GM12878 (cell line): ENCODE results near the gene MORC4. TPM values are rescaled to one million over a fixed set of nuclear protein-coding genes. Genes with fewer than 3 reads are reported as not detected.
A peak's percentile ranks its signal among the peaks of the same experiment; 100 is the strongest.

Experiments used
- ATAC-seq: fragments of 200-7000 bp; cut with Tn5 transposase; 3 replicates; pipeline ENCODE4 v1.9.1; 2020; ENCODE audit warnings: mild to moderate bottlenecking, moderate library complexity
- BruUV-seq: library from RNA; stranded (reverse); fragments of 400-500 nt; replicated peaks from 2 replicates; lab custom pipeline; 2021; lab: Mats Ljungman, UMichigan
- CTCF ChIA-PET: fragments of 300-600 bp; sonication (Branson Sonifier 250); formaldehyde crosslinking; extraction: SDS; loops from one replicate; lab custom pipeline; 2021; ENCODE audit warnings: inconsistent platforms; lab: Yijun Ruan, JAX
- POLR2A ChIA-PET: fragments of 350-600 bp; formaldehyde crosslinking; extraction: SDS; loops from one replicate; lab custom pipeline; 2021; ENCODE audit warnings: inconsistent platforms; lab: Charles Lee
- RAD21 ChIA-PET: fragments of 300-600 bp; sonication (Branson Sonifier 250); formaldehyde crosslinking; loops from one replicate; lab custom pipeline; 2023; ENCODE audit warnings: antibody characterized with exemption; ENCODE audit not compliant: unreplicated experiment; lab: Charles Lee
- SMC1A ChIA-PET: fragments of 300-600 bp; sonication (Branson Sonifier 250); formaldehyde crosslinking; loops from one replicate; lab custom pipeline; 2023; ENCODE audit not compliant: unreplicated experiment, uncharacterized antibody; lab: Charles Lee
- DNase-seq: peaks from one replicate; pipeline ENCODE4 v3.0.0-alpha.2; 2011; ENCODE audit warnings: low read depth, low spot score
- FAIRE-seq: peaks from 3 replicates; lab custom pipeline; 2011; peaks lifted over from hg19 to GRCh38; lab: Jason Lieb, UNC
- H2AFZ ChIP-seq: 2 replicates; pipeline ENCODE4 v1.6.0; 2011; ENCODE audit warnings: low read depth, low read length, control low read depth; ENCODE audit not compliant: control insufficient read depth
- H3K27ac ChIP-seq: 2 replicates; pipeline ENCODE4 v1.5.1; 2011; ENCODE audit warnings: control low read depth; ENCODE audit not compliant: control insufficient read depth, insufficient read depth
- H3K27me3 ChIP-seq, 2 experiments: replicated peaks in 1 of 2; 2 replicates each; pipeline versions ENCODE4 v1.6.0 to v1.6.1; 2011; ENCODE audit warnings: low read length in 1 of 2; ENCODE audit not compliant: control insufficient read depth in 2 of 2, insufficient read depth in 2 of 2
- H3K36me3 ChIP-seq, 2 experiments: 2 replicates each; pipeline ENCODE4 v1.5.1; 2011; ENCODE audit warnings: low read length in 1 of 2; ENCODE audit not compliant: control insufficient read depth in 2 of 2, insufficient read depth in 2 of 2
- H3K4me1 ChIP-seq: 2 replicates; pipeline ENCODE4 v1.6.1; 2011; ENCODE audit warnings: mild to moderate bottlenecking, low read length, moderate library complexity, mixed read lengths; ENCODE audit not compliant: control insufficient read depth, insufficient read depth
- H3K4me2 ChIP-seq: 2 replicates; pipeline ENCODE4 v1.6.0; 2011; ENCODE audit warnings: control low read depth; ENCODE audit not compliant: control insufficient read depth, insufficient read depth
- H3K4me3 ChIP-seq: fragments of 200-600 bp; sonication (generic); 2 replicates; pipeline ENCODE4 v1.5.1; 2016
- H3K79me2 ChIP-seq: 2 replicates; pipeline ENCODE4 v1.6.0; 2011; ENCODE audit warnings: low read length; ENCODE audit not compliant: control insufficient read depth, insufficient read depth
- H3K9ac ChIP-seq: 2 replicates; pipeline ENCODE4 v1.8.0; 2011; ENCODE audit warnings: low read length, control low read depth, mixed read lengths; ENCODE audit not compliant: control insufficient read depth, insufficient read depth
- H3K9me3 ChIP-seq: replicated peaks from 3 replicates; pipeline ENCODE4 v1.5.1; 2011; ENCODE audit warnings: mild to moderate bottlenecking, low read length; ENCODE audit not compliant: control insufficient read depth, insufficient read depth
- H4K20me1 ChIP-seq: 2 replicates; pipeline ENCODE4 v1.6.0; 2011; ENCODE audit not compliant: control insufficient read depth, insufficient read depth
- GATAD2B ChIP-seq: fragments of 450-650 bp; conservative IDR thresholded peaks from 2 replicates; pipeline ENCODE4 v1.6.1; 2017; ENCODE audit warnings: low read depth, mild to moderate bottlenecking, moderate library complexity
- IRF4 ChIP-seq: IDR thresholded peaks from 2 replicates; pipeline ENCODE4 v1.6.1; 2011; ENCODE audit warnings: low read depth, low read length
- NBN ChIP-seq: fragments of 450-650 bp; IDR thresholded peaks from 2 replicates; pipeline ENCODE4 v1.6.1; 2016
- POLR2A ChIP-seq: IDR thresholded peaks from 2 replicates; pipeline ENCODE4 v1.6.1; 2011; ENCODE audit warnings: low read depth, mild to moderate bottlenecking, low read length
- RAD21 ChIP-seq: IDR thresholded peaks from 2 replicates; pipeline ENCODE4 v1.6.1; 2011; ENCODE audit warnings: mild to moderate bottlenecking, low read depth, low read length, moderate library complexity; ENCODE audit not compliant: insufficient read depth
- SMC3 ChIP-seq: IDR thresholded peaks from 2 replicates; pipeline ENCODE4 v1.6.1; 2011; ENCODE audit warnings: low read length, improper control_type of control experiment, borderline replicate concordance
- WGBS: methylation state at CpG from one replicate; pipeline ENCODE4 v1.1.6; 2016; ENCODE audit warnings: low lambda C conversion rate; ENCODE audit not compliant: insufficient replicate concordance, insufficient coverage; ENCODE audit errors: missing lambda C conversion rate; 5-methylcytosine and 5-hydroxymethylcytosine counted together
- in situ Hi-C: fragments of 300-500 bp; cut with MboI; formaldehyde crosslinking; loops from 9 replicates; pipeline ENCODE4 v1.14.3; 2018; ENCODE audit warnings: mixed read lengths
- intact Hi-C: fragments of 100-400 bp; cut with micrococcal nuclease; formaldehyde crosslinking; loops from one replicate; pipeline ENCODE4 v1.14.2; 2022; ENCODE audit not compliant: unreplicated experiment
- polyA plus RNA-seq, 11 experiments: library from polyadenylated mRNA; depleted of rRNA in 4 of 11; unstranded in 6 of 11; stranded (reverse) in 5 of 11; fragments of >200 nt; fragmentation: Nextera tagmentation in 4 of 11; fragmentation: Illumina TruSeq in 1 of 11; extraction: Ambion mirVana in 4 of 11; extraction: Trizol in 1 of 11; gene quantifications; 1 replicate in 1 of 11; 2 replicates in 10 of 11; pipeline versions ENCODE4 v1.2.1 to v1.2.3, GENCODE V29; 2011 to 2016; ENCODE audit warnings: inconsistent platforms in 2 of 11, missing spikeins in 2 of 11, low read depth in 1 of 11
- total RNA-seq, 4 experiments: library from RNA; depleted of rRNA in 3 of 4; stranded (reverse); fragments of >200 nt in 3 of 4; fragmentation: Illumina TruSeq in 1 of 4; extraction: Trizol in 1 of 4; gene quantifications; 2 replicates each; pipeline versions ENCODE4 v1.2.1 to v1.2.3, GENCODE V29; 2013 to 2021
- TF ChIP-seq, protein P1 (sequence below), 3 experiments: IDR thresholded peaks in 2 of 3; conservative IDR thresholded peaks in 1 of 3; 2 replicates each; pipeline ENCODE4 v1.5.1; 2011; ENCODE audit warnings: low read depth in 3 of 3, low read length in 3 of 3, mild to moderate bottlenecking in 3 of 3, control low read depth in 2 of 3, moderate library complexity in 2 of 3, inconsistent platforms in 1 of 3, mixed read lengths in 1 of 3; ENCODE audit not compliant: control insufficient read depth in 2 of 3, insufficient read depth in 1 of 3; ENCODE audit errors: extremely low read depth in 1 of 3

MORC4 gene
- total and polyA plus RNA-seq, 10 of the 15 experiments (the other 5 are each of a cell fraction or from before 2014, with no cell fraction given) = 0.03 to 0.65 (median 0.26) TPM

- in situ Hi-C loops (no loop called here), intact Hi-C loops (loop anchor here (2.0 to 10.0 kb wide), 4 partner anchors 299 to 869 kb away; partner anchors contain the start of genes NCBP2L and TSC22D3)
- CTCF ChIA-PET = interaction anchor here (1.1 to 1.5 kb wide), 3 partner anchors 25 to 469 kb away, joined by 3 to 4 read pairs (median 3); no protein-coding TSS in a partner anchor
- H4K20me1 ChIP-seq = no peaks in the 10 kb centered on the region
- POLR2A ChIA-PET = no interaction called here
- peak; percentile 60 for ATAC-seq
- WGBS = 3% methylated on average over 2 of the region's 2 CpGs
- no peak for DNase-seq
- H2AFZ ChIP-seq = no peak overlapping the region
- no peak overlapping the region for H3K4me3 ChIP-seq
- no peaks in the 10 kb centered on the region for H3K9me3 ChIP-seq
- H3K4me2 ChIP-seq = no peak overlapping the region
- no peaks in the 10 kb centered on the region for H3K27me3 ChIP-seq
- H3K79me2 ChIP-seq = no peaks in the 10 kb centered on the region
- no peak overlapping the region for H3K9ac ChIP-seq
- BruUV-seq = no TSS peak
- H3K4me1 ChIP-seq = no peaks in the 10 kb centered on the region
- peak; percentile 49 for FAIRE-seq
- H3K27ac ChIP-seq = no peak overlapping the region
- H3K36me3 ChIP-seq = no peaks in the 10 kb centered on the region
- SMC1A ChIA-PET = interaction anchor here (0.6 to 1.0 kb wide), 2 partner anchors 39 to 751 kb away, joined by 3 read pairs; no protein-coding TSS in a partner anchor
- TF ChIP-seq GATAD2B = no peak
- peak; percentile 80 for TF ChIP-seq RAD21
- no peak for TF ChIP-seq POLR2A
- peak; percentile 50; the same call in 1 of the 2 replicates for TF ChIP-seq SMC3
- no peak for TF ChIP-seq IRF4
- no peak for TF ChIP-seq NBN
- TF ChIP-seq, protein P1, sequence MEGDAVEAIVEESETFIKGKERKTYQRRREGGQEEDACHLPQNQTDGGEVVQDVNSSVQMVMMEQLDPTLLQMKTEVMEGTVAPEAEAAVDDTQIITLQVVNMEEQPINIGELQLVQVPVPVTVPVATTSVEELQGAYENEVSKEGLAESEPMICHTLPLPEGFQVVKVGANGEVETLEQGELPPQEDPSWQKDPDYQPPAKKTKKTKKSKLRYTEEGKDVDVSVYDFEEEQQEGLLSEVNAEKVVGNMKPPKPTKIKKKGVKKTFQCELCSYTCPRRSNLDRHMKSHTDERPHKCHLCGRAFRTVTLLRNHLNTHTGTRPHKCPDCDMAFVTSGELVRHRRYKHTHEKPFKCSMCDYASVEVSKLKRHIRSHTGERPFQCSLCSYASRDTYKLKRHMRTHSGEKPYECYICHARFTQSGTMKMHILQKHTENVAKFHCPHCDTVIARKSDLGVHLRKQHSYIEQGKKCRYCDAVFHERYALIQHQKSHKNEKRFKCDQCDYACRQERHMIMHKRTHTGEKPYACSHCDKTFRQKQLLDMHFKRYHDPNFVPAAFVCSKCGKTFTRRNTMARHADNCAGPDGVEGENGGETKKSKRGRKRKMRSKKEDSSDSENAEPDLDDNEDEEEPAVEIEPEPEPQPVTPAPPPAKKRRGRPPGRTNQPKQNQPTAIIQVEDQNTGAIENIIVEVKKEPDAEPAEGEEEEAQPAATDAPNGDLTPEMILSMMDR (IDR thresholded peaks at IDR 0.05 in 2 of 3, conservative IDR thresholded peaks at IDR 0.05 in 1 of 3; ENCODE audit: control insufficient read depth in 2 of 3, extremely low read depth in 1 of 3, insufficient read depth in 1 of 3, low read depth in 3 of 3, low read length in 3 of 3) = peak; percentile 32 to 59 (median 50); a peak in 5 of 6 replicates
- RAD21 ChIA-PET = no interaction called here
These were observed 25.5 kb upstream of the MORC4 start for GRCh38 chrX:107025545-107025944.
